MM.1S (cell line): ENCODE results near the gene MKNK1.

Experiments used
- CTCF ChIP-seq: fragments of 300-600 bp; sonication (generic); IDR thresholded peaks from 2 replicates; pipeline ENCODE4 v1.5.1; 2016; ENCODE audit warnings: antibody characterized with exemption, low read length, mixed read lengths
- EZH2 ChIP-seq: fragments of 300-600 bp; sonication (generic); optimal IDR thresholded peaks from 2 replicates; pipeline ENCODE3; 2017; ENCODE audit warnings: low read depth, mild to moderate bottlenecking, antibody characterized with exemption, low read length, mixed read lengths
- EZH2phosphoT487 ChIP-seq: fragments of 300-600 bp; sonication (generic); IDR thresholded peaks from 2 replicates; pipeline ENCODE4 v1.6.1; 2018; ENCODE audit warnings: antibody characterized with exemption, low read length

GRCh38 chr1:46635205-46635604 is 31.1 kb upstream of the MKNK1 start:
- TF ChIP-seq CTCF (no peak), EZH2 (no peak), EZH2phosphoT487 (no peak)
